ENCODE results near the gene SPSB1.

SPSB1 gene

DNA sequence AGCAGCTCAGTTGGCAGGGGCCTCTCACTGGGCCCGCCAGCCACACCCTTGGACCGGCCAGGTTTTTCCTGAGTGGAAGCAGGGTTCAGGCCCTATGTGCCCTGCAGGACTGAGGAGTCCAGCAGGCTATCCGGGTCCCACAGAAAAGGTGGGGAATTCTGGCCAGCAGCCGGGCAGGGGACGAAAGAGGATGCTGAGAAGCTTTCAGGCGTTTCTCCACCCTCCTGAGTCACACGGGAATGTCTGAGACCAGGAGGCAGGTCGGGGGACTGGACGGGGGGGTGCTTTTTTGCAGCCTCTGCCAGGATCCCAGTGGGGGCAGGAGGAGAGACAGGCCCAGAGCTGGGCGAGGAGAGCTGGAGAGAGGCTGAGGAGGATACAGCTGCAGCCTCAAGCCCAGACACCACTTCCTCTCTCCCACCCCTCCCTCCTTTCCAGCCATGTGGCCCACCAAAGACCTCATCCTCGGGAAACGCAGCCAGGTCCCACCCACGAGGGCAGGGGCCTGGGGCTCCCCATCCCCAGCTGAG is 105.4 kb downstream of the SPSB1 start:
- DNase-seq = no peak

DNA sequence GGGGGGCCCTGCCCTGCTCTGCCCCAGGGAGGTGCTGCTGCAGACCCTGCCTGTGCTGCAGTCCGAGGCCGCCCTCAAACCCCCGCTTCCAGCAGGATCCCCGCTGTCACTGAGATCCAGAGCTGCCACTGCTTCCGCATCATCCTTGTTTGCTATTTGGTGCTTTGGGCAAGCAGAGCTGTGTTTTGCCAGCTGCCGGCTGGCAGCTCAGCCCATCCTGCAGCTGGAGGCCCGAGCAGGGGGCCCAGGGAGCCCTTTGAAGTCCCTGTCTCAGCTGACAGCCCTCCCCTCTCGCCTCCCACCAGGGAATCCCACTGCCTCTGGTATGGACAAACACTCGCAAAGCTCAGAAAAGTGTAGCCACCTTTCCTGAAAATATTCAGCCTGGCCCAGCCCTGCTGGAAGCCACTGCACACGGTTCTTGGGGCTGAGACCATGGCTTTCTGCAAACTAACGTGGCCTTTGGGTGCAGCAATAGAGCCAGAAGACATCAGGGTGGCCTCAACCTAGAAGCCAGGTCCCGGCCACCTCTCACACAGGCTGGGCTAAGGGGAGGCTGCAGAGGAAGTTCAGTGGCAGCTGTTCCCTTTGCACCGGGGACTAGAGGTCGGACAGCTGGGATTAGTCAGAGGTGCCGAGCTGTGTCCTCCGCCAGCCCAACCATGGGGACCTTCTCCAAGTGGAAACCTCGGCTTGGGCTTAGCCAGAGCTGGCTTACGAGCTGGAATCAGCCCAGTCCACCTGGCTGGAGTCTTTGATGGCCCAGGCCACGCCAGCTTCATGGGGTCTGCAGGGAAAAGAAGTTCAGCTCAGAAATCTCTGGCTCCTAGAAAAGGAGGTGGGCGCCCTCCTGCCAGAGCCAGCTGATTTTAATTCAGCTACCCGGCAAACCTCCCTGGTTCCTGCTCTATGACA is 107.1 kb downstream of the SPSB1 start:
- DNase-seq = no peak

DNA sequence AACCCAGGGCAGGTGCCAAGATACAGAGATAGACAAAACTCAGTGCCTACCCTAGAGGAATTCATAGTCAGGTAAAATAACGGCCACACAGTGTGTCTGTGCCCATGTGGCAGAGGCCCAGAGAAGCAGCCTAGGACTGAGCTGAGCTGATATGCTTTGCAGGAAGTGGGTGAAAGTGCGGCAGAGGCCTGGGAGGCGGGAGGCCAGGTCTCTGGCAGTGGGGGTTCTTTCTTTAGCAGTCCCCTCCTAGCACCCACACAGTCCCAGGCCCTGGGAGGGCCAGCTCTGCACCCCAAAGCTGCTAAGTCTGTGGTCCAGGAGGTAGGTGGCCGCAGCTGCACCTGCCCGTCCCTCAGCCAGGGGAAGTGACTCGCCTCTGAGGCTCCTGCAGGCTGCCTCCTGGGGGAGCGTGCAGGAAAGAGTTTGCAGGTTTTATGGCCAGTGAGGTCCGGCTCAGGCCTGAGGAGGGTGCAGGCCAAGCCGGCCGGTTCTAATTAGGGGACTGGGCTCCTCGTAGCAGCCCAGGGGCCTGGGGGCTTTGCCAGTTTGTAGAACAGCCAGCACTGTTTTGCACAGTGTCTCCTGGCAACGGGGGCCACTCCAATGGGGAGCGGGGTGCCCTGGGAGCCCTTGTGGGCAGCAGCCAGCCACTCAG is 107.9 kb downstream of the SPSB1 start:
- no peak for DNase-seq

DNA sequence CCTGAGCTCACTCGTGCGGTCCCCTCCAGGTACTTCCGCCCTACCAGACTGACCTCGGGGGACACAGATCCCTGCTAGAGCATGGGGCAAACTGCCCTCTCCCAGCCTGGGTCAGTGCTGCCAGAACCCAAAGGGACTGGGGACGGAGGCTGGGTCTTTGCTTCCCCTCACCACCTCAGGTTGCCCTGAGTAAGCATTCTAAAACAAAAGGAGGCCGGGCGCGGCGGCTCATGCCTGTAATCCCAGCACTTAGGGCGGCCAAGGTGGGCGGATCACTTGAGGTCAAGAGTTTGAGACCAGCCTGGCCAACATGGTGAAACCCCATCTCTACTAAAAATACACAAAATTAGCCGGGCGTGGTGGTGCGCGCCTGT is 108.4 kb downstream of the SPSB1 start:
- DNase-seq = no peak

DNA sequence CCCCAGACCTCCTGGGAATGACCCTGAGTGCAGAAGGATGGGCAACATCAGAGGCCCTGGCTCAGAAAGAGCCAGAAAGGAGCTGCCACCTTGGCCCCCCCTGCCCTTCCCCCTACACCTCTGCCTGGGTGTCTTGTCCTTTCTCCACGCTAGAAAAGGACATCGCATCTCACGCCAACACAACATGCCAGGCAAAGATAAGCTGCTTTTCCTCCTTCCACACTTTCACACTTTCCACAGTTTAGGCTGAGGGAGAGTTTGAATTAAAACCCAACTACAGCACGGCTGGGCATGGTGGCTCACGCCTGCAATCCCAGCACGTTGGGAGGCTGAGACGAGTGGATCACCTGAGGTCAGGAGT is 109.5 kb downstream of the SPSB1 start:
- DNase-seq = no peak

DNA sequence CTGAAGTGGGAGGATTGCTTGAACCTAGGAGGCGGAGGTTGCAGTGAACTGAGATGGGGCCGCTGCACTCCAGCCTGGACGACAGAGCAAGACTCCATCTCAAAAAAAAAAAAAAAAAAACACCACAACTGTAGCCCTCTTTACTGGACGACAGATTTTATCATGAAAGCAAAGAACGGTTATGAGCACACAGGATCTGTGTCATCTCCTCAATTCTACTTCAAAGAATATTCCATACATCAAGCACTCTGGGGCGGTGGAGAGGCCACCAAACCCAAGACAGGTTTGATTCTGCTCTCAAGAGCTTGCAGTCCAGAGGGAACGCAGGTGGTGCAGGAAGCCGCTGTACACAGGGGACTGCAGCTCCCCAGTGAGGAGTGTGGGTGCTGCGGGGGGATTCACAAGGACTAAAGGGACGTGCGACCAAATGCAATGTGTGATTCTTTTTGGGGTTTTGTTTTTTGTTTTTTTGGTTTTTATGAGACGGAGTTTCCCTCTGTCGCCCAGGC is 110.1 kb downstream of the SPSB1 start:
- DNase-seq = no peak

DNA sequence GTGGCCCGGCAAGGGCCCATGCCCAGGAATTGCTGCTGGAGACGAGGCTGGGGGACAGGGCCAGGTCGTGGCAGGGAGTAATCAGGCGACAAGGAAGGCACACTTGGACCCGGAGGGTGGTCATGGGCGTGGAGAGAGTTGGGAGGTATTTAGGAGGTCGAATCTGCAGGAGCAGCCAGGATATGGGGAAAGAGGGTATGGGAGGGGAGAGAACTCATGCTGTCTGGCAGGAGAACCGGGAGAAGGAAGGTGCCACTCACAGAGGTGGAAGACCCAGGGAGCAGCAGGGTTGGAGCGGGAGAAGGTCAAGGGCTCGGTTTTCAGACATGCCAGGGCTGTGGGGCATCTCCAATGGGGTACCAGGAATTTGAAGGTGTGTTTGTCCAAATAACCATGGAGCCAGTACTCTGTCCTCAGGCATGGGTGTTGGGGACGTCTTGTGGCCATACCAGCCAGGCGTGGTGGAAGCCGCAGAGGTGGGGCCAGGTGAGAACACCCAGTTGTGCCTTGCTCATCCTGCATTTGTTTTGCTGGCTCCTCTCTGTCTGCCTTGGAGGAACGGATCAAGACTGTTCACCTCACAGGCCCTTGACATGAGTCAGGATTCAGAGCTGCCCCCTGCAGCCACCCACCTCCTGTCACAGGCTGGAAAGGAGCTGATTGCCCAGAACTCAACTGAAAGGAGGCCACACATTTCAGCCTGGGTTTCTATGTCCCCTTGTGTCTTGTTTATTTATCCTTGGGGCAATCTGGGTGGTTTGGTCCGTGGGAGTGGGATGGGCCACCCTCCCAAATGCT is 111.6 kb downstream of the SPSB1 start:
- DNase-seq = no peak

DNA sequence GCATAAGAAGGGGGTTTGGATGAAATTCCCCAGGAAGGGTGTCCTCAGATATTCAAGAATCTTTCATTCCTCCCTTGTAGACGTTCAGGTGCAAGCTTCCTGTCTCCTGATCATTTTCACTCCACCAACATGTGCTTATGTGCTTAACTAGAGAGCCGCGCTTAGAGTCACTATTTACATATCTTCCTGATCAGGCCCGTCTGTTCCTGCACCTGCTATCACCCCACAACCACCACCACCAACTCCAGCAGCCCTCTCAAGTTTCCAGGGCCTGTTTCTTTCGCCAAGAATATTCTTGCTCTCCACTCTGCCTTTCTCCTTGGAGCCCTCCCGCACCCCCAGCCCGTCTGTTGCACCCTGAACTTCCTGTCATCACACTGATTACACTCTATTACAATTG is 113.4 kb downstream of the SPSB1 start:
- DNase-seq = no peak

DNA sequence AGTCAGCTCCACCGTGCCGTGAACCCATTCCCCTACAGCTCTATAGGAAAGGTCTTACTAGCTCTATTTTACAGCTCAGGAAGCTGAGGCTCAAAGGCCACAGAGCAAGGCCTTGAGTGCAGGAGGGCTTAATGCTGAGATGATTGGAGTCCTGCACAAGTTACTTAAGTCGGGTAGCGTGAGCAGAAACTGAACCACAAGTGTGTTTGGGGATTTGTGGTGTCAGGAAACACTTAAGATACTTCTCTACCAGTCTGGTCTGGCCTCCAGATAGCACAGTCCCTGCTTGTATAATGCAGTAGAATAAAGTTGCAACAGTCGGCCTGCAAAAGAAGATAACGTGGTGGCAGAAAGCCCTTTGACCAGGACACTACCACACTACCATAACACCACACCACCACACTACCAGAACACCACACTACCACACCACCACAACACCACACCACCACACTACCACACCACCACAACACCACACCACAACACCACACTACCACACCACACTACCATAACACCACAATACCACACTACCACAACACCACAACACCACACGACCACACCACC is 118.1 kb downstream of the SPSB1 start:
- DNase-seq = no peak

DNA sequence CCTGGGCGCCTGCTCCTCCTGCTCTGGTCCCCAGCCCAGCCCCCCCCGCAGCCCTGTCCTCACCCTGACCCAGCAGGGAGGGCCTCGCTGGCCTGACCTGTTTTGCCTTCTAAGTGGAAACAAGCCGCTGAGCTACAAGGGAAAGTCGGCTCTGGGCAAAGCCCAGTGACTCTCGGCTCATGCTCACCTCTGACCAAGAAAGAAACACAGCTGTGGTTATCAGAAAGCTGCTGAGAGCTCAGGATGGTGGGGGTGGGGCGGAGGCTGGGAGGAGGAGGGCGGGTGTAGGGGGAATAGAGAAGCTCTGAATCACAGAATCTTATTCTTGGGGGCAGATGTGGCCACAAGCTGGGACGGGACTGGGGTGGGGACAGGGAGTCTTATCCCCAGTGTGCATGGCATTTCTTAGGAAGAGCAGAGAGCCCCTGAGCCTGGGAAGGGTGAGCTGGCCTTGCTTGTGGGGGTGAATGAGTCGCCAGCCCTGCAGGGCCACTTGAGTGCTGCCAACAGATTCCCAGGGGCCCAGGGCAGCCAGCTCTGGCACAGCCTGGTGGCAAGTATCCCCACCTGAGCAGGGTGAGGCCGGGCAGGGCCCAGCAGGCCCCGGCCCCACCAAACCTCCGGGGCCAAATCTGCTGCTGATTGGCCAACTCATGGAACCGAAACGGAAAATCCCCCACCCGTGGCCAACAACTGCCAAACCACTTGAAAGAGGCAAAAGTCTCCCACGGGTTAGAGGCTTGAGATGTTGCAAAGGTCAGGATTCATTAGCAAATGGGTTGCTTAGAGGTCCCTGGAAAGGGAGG is 120.6 kb downstream of the SPSB1 start:
- no peak for DNase-seq

DNA sequence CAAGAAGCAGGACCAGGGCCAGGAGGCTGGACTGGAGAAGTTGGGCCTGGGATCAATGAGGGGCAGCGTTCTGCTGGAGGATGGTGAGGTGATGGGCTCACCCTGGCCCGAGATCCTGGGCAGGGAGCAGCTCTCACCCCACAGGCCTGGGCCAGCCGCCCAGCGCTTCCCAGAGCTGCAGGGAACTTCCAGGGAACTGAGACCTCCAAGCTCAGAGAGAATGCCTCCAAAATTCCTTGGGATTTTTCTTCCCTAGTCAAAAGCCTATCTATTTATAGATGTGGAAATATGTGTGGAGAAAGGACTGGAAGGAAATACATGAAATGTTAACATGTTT is 121.2 kb downstream of the SPSB1 start:
- no peak for DNase-seq

DNA sequence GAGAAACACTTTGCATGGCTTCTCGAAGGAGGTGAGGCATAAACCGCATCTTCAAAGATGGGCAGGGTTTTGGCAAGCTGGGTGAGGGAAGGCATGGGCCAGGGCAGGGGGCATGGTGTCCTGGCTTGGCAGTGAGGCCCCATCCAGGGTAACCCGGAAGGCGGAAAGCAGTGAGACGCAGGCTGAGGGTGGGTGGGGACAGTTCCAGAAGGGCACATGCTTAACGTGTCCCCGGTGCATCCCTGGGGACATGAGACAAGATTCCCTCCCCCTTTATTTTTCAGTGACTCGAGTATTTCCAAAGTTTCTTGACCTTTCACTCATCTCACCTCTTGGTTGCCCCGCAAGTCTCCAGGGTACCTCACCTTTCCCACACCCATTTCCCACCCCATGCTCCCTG is 123.8 kb downstream of the SPSB1 start:
- no peak for DNase-seq

DNA sequence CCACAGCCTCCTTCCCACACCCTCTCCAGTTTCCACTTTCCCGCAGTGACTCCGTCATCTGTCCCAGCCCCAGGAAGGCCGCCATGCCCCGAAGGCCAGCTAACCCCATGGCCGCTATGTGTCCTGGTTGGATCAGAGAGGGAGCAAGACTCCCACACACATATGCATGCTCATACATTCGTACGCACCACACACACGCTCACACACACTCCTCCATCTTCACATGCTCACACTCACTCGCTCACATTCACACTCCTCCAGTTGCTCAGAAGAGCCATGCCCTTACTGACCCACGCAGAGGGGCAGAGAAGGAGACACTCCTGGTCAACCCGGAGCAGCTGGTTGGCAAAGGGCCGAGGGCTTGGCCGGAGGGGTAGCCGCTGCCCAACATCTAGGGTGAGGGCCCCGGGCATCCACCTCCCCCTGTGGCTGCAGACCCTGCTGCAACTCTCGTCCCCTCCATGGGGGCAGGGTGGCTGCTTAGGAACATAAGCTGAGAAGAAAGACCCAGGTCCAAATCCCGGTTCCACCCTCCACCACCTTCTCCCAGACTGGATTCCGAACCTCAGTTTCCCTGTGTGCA is 124.3 kb downstream of the SPSB1 start:
- no peak for DNase-seq

DNA sequence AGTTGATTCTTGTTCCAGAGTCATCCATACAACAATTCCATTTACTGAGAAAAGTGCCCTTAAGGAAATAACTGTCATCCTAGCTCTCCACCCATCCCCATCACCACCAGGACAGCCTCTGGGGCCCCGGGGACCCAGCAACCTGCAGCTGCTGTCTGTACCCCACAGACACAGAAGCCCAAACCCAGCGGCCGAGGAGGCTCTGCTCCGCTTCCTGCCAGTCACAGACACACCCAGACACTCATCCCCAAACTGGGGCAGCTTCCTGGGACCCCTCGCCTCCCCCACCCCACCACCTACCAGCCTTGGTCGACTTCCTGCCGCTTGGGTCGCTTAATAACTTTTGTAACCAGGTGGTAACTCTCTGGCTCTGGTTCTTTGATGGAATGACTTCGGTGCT is 125.0 kb downstream of the SPSB1 start:
- DNase-seq = no peak

DNA sequence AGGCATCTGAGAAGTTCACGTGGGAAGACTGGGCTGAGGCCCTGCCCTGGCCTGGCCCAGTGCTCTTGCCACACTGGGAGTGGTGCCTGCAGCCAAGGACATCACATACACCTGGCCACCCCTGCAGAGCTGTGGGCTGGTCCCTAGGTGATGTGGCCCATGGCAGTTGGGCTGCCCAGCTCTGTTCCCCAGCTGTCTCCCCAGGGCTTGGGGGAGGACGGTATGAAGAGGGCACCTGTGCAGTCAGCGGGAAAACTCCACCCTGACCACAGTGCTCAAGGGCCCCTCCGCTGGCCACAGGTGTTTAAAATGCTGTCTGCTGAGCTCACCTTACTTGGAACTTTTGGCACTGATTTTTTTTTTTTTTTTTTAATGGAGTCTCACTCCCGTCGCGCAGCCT is 126.2 kb downstream of the SPSB1 start:
- DNase-seq = no peak

Measured in NCI-H1105 treated with DMSO at 0.1 percent for 48 hours (cell line).